Vagina (tissue), 2 donors: ENCODE data around the gene LRRC36.

Experiments used
- CTCF ChIP-seq, 3 experiments: fragments of 450-650 bp in 2 of 3; fragments of 200-600 bp in 1 of 3; sonication (generic) in 1 of 3; IDR thresholded peaks; one replicate each; pipeline ENCODE4 v1.5.1; 2017 to 2019; ENCODE audit warnings: antibody characterized with exemption in 3 of 3, mild to moderate bottlenecking in 2 of 3, moderate library complexity in 2 of 3
- POLR2A ChIP-seq, 2 donors: fragments of 450-650 bp; IDR thresholded peaks; one replicate each; pipeline ENCODE4 v1.6.1; 2017; ENCODE audit warnings: antibody characterized with exemption in 2 of 2, mild to moderate bottlenecking in 2 of 2, moderate library complexity in 2 of 2
- POLR2AphosphoS5 ChIP-seq, 2 donors: sonication (generic); formaldehyde crosslinking; IDR thresholded peaks; one replicate each; pipeline ENCODE4 v1.9.0; 2017; ENCODE audit warnings: antibody characterized with exemption in 2 of 2, mild to moderate bottlenecking in 2 of 2, low read depth in 1 of 2; ENCODE audit not compliant: insufficient read depth in 1 of 2

GRCh38 chr16:67277999-67278772, 48.4 kb upstream of the LRRC36 start:
- no peak for TF ChIP-seq CTCF (IDR thresholded peaks at IDR 0.05)
- no peak for TF ChIP-seq POLR2A (IDR thresholded peaks at IDR 0.05)
- TF ChIP-seq POLR2AphosphoS5 (IDR thresholded peaks at IDR 0.05; ENCODE audit: insufficient read depth in 1 of 2, low read depth in 1 of 2) = no peak
